Mesodermal cell (in vitro differentiated cells): Measurements from ENCODE around the gene SIM2.

Experiments
- H3K27ac ChIP-seq: 2 replicates; pipeline ENCODE4 v1.7.0; 2013; ENCODE audit warnings: mild to moderate bottlenecking, low read depth, low read length, moderate library complexity; ENCODE audit not compliant: severe bottlenecking
- H3K36me3 ChIP-seq: 2 replicates; pipeline ENCODE4 v1.7.1; 2013; ENCODE audit warnings: mild to moderate bottlenecking, low read length, moderate library complexity; ENCODE audit not compliant: control insufficient read depth, insufficient read depth
- H3K4me1 ChIP-seq: one replicate; pipeline ENCODE4 v1.7.1; 2013; ENCODE audit warnings: mild to moderate bottlenecking, low read length; ENCODE audit not compliant: insufficient read depth, control insufficient read depth, poor library complexity, severe bottlenecking
- H3K4me3 ChIP-seq: 2 replicates; pipeline ENCODE4 v1.7.0; 2013; ENCODE audit warnings: low read length, control low read depth, mild to moderate bottlenecking; ENCODE audit not compliant: insufficient read depth, poor library complexity, severe bottlenecking; ENCODE audit errors: extremely low read depth
- H3K9me3 ChIP-seq: 2 replicates; pipeline ENCODE4 v1.7.1; 2013; ENCODE audit warnings: mild to moderate bottlenecking, low read length, moderate library complexity; ENCODE audit not compliant: control insufficient read depth
- whole genome bisulfite sequencing, 2 experiments: methylation state at CpG; one replicate each; pipeline ENCODE4 v1.1.5; 2013; ENCODE audit warnings: missing lambda C conversion rate in 2 of 2; ENCODE audit not compliant: insufficient coverage in 2 of 2; 5-methylcytosine and 5-hydroxymethylcytosine counted together

SIM2 gene

DNA sequence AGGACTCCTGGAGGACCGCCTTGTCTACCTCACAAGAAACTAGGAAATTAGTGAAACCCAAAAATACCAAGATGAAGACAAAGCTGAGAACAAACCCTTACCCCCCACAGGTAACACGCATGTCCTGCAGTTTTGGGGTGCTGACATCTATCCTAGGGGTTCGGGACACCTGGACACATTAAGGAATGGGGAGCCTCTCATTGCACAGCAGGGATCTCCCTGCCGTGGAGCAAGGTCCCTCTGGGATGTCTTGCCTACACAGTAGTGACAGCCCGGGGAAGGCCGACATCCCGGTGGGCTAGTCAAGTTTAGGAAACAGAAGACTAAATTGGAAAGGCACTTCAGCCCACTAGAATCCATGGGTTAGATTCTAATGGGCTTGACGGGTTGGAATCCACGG, 44.5 kb downstream of the SIM2 start:
- Histone ChIP-seq H3K27ac (no peak overlapping the region), H3K4me1 (peaks cover 6% of the 10 kb centered on the region)

DNA sequence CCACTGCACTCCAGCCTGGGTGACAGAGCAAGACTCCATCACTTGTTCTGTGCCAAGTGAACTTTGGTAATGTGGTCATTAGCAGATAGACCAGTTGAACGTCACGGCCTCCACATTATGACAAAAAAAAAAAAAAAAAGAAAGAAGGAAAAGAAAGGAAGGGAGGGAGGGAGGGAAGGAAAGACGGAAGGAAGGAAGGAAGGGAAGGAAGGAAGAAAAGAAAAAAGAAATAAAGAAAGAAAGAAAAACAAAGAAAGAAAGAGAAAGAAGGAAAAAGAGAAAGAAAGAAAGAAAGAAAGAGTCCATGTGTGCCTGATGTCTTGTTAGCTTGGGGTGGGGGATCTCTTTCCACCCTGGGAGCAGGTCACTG, 45.3 kb downstream of the SIM2 start:
- Histone ChIP-seq H3K36me3 (no peaks in the 10 kb centered on the region), H3K4me1 (peaks cover 13% of the 10 kb centered on the region), H3K27ac (no peak overlapping the region), H3K9me3 (no peaks in the 10 kb centered on the region), H3K4me3 (no peak overlapping the region)
- WGBS, 2 experiments, result 71 to 80% methylated on average over 1 of the region's 3 CpGs

More for the DNA sequence above, 44.5 kb downstream of the SIM2 start:
- H3K4me3 ChIP-seq, result no peak overlapping the region
- H3K36me3 ChIP-seq, result no peaks in the 10 kb centered on the region
- 97 to 98% methylated on average over 9 of the region's 9 CpGs for WGBS, 2 experiments
- H3K9me3 ChIP-seq, result no peaks in the 10 kb centered on the region

DNA sequence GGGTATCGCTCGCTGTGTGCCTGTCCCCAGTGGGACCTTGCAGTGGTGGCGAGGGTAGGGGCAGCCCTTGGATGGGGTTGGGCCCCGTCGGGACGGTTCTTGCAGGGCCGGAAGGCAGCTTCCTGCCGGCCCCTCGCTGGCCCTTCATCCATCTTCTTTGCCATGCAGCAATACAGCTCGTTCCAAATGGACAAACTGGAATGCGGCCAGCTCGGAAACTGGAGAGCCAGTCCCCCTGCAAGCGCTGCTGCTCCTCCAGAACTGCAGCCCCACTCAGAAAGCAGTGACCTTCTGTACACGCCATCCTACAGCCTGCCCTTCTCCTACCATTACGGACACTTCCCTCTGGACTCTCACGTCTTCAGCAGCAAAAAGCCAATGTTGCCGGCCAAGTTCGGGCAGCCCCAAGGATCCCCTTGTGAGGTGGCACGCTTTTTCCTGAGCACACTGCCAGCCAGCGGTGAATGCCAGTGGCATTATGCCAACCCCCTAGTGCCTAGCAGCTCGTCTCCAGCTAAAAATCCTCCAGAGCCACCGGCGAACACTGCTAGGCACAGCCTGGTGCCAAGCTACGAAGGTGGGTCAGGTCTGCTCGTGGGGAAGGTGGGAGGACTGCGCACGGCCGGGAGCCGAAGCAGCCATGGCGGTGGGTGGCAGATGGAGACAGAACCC, 45.8 kb downstream of the SIM2 start:
- Histone ChIP-seq H3K9me3 (no peaks in the 10 kb centered on the region), H3K36me3 (no peaks in the 10 kb centered on the region), H3K27ac (no peak overlapping the region), H3K4me1 (peaks cover 18% of the 10 kb centered on the region), H3K4me3 (no peak overlapping the region)
- 86 to 87% methylated on average over 26 to 28 of the region's 30 CpGs for WGBS, 2 experiments

DNA sequence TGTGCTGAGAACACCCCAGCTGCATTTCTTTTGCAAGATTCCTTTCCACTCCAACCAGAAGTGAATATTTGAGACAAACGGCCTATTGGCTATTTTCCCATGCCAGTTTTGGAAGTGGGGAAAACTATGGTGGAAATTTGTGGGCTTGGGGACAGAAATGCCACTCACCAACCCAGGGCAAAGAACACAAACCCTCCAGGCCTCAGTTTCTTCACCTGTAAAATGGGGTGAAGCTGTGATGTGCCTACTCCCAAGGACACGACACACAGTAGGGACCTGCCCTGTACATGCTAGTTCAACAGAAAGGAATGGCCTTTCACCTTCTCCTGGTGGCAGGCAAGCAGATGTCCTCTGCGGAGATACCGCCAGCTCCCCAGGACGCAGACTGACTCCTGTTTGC, 46.5 kb downstream of the SIM2 start:
- Histone ChIP-seq H3K9me3 (no peaks in the 10 kb centered on the region), H3K36me3 (no peaks in the 10 kb centered on the region), H3K4me3 (no peak overlapping the region), H3K4me1 (peaks cover 24% of the 10 kb centered on the region), H3K27ac (no peak overlapping the region)
- WGBS, 2 experiments, result 100% methylated on average over 4 of the region's 5 CpGs

DNA sequence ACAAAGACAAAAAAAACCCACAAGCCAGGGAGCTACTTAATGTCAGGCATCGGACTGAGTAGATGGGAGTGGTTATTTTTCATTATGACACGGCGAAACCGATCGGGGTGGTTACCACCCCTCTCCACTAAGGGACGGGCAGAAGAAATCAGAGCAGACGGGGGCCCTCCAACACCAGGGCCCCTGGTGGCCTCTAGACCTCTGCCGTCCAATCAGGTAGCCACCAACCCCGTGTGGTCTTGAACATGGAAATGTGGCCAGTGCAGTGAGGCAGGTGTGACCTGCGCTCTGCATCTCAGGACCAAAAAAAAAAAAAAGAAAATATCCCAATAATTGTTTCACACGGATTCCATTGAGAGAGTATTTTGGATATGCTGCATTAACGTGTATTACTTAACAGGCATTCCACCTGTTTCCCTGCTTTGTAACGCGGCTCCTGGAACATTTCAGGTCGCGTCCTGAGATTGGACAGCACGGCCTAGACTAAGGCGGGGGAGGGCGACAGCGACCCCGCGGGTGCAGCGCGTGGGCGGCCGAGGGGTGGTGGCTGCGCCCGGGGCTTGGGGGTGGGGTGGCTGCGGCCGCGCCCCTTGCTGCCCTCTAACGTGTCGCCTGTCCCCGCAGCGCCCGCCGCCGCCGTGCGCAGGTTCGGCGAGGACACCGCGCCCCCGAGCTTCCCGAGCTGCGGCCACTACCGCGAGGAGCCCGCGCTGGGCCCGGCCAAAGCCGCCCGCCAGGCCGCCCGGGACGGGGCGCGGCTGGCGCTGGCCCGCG, 48.3 kb downstream of the SIM2 start:
- Histone ChIP-seq H3K9me3 (no peaks in the 10 kb centered on the region), H3K36me3 (no peaks in the 10 kb centered on the region), H3K4me3 (peak overlapping the region; percentile 41), H3K27ac (no peak overlapping the region), H3K4me1 (peaks cover 42% of the 10 kb centered on the region)
- WGBS, 2 experiments, result 2% methylated on average over 20 to 44 of the region's 62 CpGs

DNA sequence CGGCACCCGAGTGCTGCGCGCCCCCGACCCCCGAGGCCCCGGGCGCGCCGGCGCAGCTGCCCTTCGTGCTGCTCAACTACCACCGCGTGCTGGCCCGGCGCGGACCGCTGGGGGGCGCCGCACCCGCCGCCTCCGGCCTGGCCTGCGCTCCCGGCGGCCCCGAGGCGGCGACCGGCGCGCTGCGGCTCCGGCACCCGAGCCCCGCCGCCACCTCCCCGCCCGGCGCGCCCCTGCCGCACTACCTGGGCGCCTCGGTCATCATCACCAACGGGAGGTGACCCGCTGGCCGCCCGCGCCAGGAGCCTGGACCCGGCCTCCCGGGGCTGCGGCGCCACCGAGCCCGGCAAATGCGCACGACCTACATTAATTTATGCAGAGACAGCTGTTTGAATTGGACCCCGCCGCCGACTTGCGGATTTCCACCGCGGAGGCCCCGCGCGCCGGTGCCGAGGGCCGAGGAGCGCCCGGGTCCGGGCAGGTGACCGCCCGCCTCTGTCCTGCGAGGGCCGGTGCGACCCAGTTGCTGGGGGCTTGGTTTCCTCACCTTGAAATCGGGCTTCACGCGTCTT, 49.0 kb downstream of the SIM2 start:
- H3K4me1 ChIP-seq, result peaks cover 49% of the 10 kb centered on the region
- peak overlapping the region; percentile 41 for H3K4me3 ChIP-seq
- no peaks in the 10 kb centered on the region for H3K9me3 ChIP-seq
- 1 to 2% methylated on average over 66 to 69 of the region's 80 CpGs for WGBS, 2 experiments
- no peaks in the 10 kb centered on the region for H3K36me3 ChIP-seq
- H3K27ac ChIP-seq, result no peak overlapping the region

DNA sequence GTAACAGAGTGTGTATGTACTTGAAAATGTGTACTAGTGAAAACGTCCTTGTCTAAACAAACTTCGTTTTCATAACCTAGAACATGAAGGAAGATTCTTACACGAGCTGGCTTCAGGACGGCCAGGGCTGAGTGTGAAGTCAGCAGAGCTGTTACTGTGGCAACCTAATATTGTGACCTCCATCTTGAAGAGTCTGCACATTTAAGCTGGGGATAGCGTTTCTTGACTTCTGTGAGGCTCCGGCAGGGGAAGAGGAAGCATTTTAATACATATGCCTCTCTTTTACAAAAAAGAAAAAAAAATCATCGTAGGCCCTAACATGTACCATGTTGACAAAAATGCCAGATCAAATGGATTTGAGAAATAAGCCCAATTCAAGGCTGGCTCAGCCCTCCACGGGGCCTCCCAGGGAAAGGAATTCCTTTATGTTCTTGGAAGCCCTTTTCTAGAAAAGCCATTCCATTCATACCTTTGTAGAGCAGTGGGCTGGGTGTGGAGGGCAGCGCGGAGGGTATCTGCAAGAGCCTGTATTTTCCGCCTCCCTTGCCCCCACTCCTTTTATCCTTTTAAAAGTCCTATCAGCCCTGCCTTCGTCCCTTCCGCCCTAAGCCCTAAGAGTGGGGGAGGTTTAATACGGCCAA, 51.1 kb downstream of the SIM2 start:
- 5 to 7% methylated on average over 4 to 6 of the region's 14 CpGs for WGBS, 2 experiments
- no peaks in the 10 kb centered on the region for H3K36me3 ChIP-seq
- no peaks in the 10 kb centered on the region for H3K9me3 ChIP-seq
- H3K4me3 ChIP-seq, result no peak overlapping the region
- H3K4me1 ChIP-seq, result peaks cover 53% of the 10 kb centered on the region
- H3K27ac ChIP-seq, result peak overlapping the region; percentile 99

DNA sequence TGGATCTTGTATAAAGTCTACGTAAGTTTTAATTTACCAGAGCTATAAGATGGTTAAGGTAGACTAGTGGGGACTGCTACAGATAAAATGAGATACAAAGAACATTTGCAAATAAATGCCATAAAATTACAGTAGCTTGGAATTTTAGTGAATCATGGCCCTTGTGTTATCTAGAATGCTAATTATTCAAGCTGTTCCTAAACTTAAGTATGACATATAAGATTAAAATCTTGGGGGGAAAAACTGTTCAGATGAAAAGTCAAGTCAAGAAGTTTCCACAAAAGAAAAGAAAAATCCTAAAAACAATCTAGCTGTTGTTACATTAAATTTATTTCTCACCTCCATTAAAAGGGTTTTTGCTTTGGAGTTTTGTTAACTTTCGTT, 51.7 kb downstream of the SIM2 start:
- WGBS, 2 experiments, result no CpG with 5 or more reads among the region's 2 CpGs
- H3K4me3 ChIP-seq, result no peak overlapping the region
- peak overlapping the region; percentile 99 for H3K27ac ChIP-seq
- H3K36me3 ChIP-seq, result no peaks in the 10 kb centered on the region
- H3K9me3 ChIP-seq, result no peaks in the 10 kb centered on the region
- H3K4me1 ChIP-seq, result peaks cover 55% of the 10 kb centered on the region

DNA sequence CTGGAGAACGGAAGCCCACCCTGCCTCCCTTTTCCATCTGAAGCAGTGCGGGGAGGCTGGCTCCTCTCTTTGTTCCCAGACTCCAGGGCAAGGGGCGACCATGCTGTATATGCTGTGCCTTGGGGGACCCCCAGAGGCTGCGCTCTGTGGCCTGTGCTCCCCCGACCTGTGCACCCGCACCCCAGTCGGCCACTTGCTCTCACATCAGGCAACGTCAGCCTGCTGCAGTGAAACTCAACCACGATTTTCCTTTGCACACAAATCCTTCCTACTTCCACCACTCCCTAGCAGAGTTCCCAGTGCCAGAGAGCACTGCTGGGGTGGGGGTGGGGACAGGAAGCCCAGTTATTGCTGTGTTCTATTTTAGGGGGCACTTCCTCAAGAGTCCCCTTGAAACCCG, 52.5 kb downstream of the SIM2 start:
- Histone ChIP-seq H3K9me3 (no peaks in the 10 kb centered on the region), H3K36me3 (no peaks in the 10 kb centered on the region), H3K27ac (peak overlapping the region; percentile 92), H3K4me3 (no peak overlapping the region), H3K4me1 (peaks cover 59% of the 10 kb centered on the region)
- 37% methylated on average over 7 to 8 of the region's 10 CpGs for WGBS, 2 experiments

DNA sequence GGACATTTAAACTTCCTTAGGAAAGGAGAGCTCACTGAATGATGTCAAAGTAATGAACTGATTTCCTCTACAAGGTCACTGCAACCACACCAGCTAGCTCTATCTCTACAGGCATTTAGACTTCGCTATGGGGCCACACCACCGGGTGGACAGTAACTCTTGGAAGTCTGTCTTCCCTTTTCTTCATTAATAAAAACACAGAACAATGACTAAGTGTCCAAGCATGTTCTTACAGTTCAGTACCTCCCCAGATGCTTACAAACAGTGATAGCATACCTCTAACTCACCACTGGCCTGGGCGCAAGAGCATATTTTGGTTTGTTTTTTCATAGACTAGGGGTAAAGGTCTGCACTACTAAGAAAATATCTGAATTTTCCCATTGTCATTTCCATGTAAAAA, 54.6 kb downstream of the SIM2 start:
- Histone ChIP-seq H3K4me1 (peaks cover 64% of the 10 kb centered on the region), H3K9me3 (no peaks in the 10 kb centered on the region), H3K36me3 (no peaks in the 10 kb centered on the region), H3K4me3 (no peak overlapping the region), H3K27ac (peak overlapping the region; percentile 50)
- WGBS, 2 experiments, result 92% methylated on average over 2 of the region's 3 CpGs; no CpG with 5 or more reads in 1 of the 2 experiments
